ENCODE results near the gene STK4.
"Not testable (repeated sequence)": the region's sequence is repeated elsewhere in the genome, so short reads cannot be mapped to it uniquely, and the experiment has no call there.

STK4 gene

GRCh38 chr20:45058168-45058850, 92.0 kb downstream of the STK4 start:
- no peak for DNase-seq

- no peak for DNase-seq
Observed at GRCh38 chr20:45059022-45059728, 92.9 kb downstream of the STK4 start.

GRCh38 chr20:45060294-45060693, 94.0 kb downstream of the STK4 start:
- DNase-seq, result no peak

- no peak for DNase-seq
Observed at GRCh38 chr20:45061244-45061643, 94.9 kb downstream of the STK4 start.

GRCh38 chr20:45063107-45063506, 96.8 kb downstream of the STK4 start:
- not testable (repeated sequence) for DNase-seq

GRCh38 chr20:45064812-45065211, 98.5 kb downstream of the STK4 start:
- no peak for DNase-seq

GRCh38 chr20:45066372-45066771, 100.1 kb downstream of the STK4 start:
- DNase-seq, result no peak

- DNase-seq, result no peak
Observed at GRCh38 chr20:45067087-45067486, 100.8 kb downstream of the STK4 start.

- DNase-seq, result no peak
Observed at GRCh38 chr20:45067558-45067957, 101.2 kb downstream of the STK4 start.

GRCh38 chr20:45069261-45069660, 102.9 kb downstream of the STK4 start:
- DNase-seq, result no peak

- no peak for DNase-seq
Observed at GRCh38 chr20:45070932-45071632, 104.8 kb downstream of the STK4 start.

- no peak for DNase-seq
Observed at GRCh38 chr20:45072066-45072465, 105.8 kb downstream of the STK4 start.

GRCh38 chr20:45073221-45073620, 106.9 kb downstream of the STK4 start:
- no peak for DNase-seq

- DNase-seq, result no peak
Observed at GRCh38 chr20:45077559-45077958, 111.2 kb downstream of the STK4 start.

- no peak for DNase-seq
Observed at GRCh38 chr20:45080867-45081624, 114.7 kb downstream of the STK4 start.

- no peak for DNase-seq
Observed at GRCh38 chr20:45082468-45082867, 116.2 kb downstream of the STK4 start.

- DNase-seq, result no peak
Observed at GRCh38 chr20:45083127-45083526, 116.8 kb downstream of the STK4 start.

GRCh38 chr20:45085289-45085688, 119.0 kb downstream of the STK4 start:
- DNase-seq, result no peak

GRCh38 chr20:45085867-45086266, 119.6 kb downstream of the STK4 start:
- no peak for DNase-seq

- no peak for DNase-seq
Observed at GRCh38 chr20:45087097-45087790, 120.9 kb downstream of the STK4 start.

GRCh38 chr20:45087814-45088213, 121.5 kb downstream of the STK4 start:
- no peak for DNase-seq

- DNase-seq, result no peak
Observed at GRCh38 chr20:45088247-45088646, 121.9 kb downstream of the STK4 start.

- no peak for DNase-seq
Observed at GRCh38 chr20:45090481-45090880, 124.2 kb downstream of the STK4 start.
